Endothelial cell of umbilical vein (primary cell): ENCODE results near the gene CNMD. TPM values are rescaled to one million over a fixed set of nuclear protein-coding genes. Genes with fewer than 3 reads are reported as not detected.

Experiments
- BruUV-seq: library from RNA; stranded (reverse); fragments of 400-500 nt; replicated peaks from 2 replicates; lab custom pipeline; 2021; lab: Mats Ljungman, UMichigan
- CTCF ChIA-PET: fragments of 300-600, 350-600 bp; sonication (Branson Sonifier 250); formaldehyde crosslinking; loops from one replicate; lab custom pipeline; 2021; ENCODE audit warnings: antibody characterized with exemption, inconsistent platforms; lab: Charles Lee
- POLR2A ChIA-PET: fragments of 300-600, 350-600 bp; sonication (Branson Sonifier 250); formaldehyde crosslinking; loops from one replicate; lab custom pipeline; 2021; ENCODE audit warnings: antibody characterized with exemption, inconsistent platforms; lab: Charles Lee
- DNase-seq: peaks from one replicate; pipeline ENCODE4 v3.0.0-alpha.2; 2011; ENCODE audit warnings: low read depth, low spot score
- FAIRE-seq: peaks from 2 replicates; lab custom pipeline; 2011; peaks lifted over from hg19 to GRCh38; lab: Jason Lieb, UNC
- H2AFZ ChIP-seq: 2 replicates; pipeline ENCODE4 v1.6.0; 2012; ENCODE audit warnings: low read depth, low read length, control low read depth, inconsistent platforms
- H3K27ac ChIP-seq: 2 replicates; pipeline ENCODE4 v1.5.1; 2011; ENCODE audit warnings: low read depth, mild to moderate bottlenecking, control low read depth, low read length, moderate library complexity; ENCODE audit not compliant: insufficient read depth
- H3K27me3 ChIP-seq, 2 experiments: 2 replicates each; pipeline versions ENCODE4 v1.6.0 to v1.6.1; 2011; ENCODE audit warnings: low read length in 2 of 2, mixed read lengths in 1 of 2; ENCODE audit not compliant: control insufficient read depth in 2 of 2, insufficient read depth in 2 of 2
- H3K36me3 ChIP-seq, 2 experiments: 2 replicates in 1 of 2; 3 replicates in 1 of 2; pipeline ENCODE4 v1.5.1; 2011; ENCODE audit warnings: low read length in 2 of 2, mild to moderate bottlenecking in 1 of 2, moderate library complexity in 1 of 2; ENCODE audit not compliant: control insufficient read depth in 2 of 2, insufficient read depth in 2 of 2; ENCODE audit errors: extremely low read depth in 1 of 2
- H3K4me1 ChIP-seq: 3 replicates; pipeline ENCODE4 v1.5.1; 2011; ENCODE audit warnings: mild to moderate bottlenecking, low read length; ENCODE audit not compliant: control insufficient read depth, insufficient read depth; ENCODE audit errors: extremely low read depth
- H3K4me2 ChIP-seq: 2 replicates; pipeline ENCODE4 v1.6.1; 2011; ENCODE audit warnings: low read length, control low read depth, mixed read lengths; ENCODE audit not compliant: insufficient read depth
- H3K4me3 ChIP-seq, 3 experiments: fragments of 200-600 bp in 1 of 3; sonication (generic), shearing (Covaris generic) in 1 of 3; replicated peaks in 1 of 3; 2 replicates each; pipeline ENCODE4 v1.5.1; 2011 to 2016; ENCODE audit warnings: control low read depth in 3 of 3, low read length in 3 of 3, mild to moderate bottlenecking in 2 of 3, inconsistent platforms in 1 of 3, low read depth in 1 of 3, moderate library complexity in 1 of 3; ENCODE audit not compliant: insufficient read depth in 1 of 3
- H3K79me2 ChIP-seq: 2 replicates; pipeline ENCODE4 v1.6.0; 2012; ENCODE audit warnings: low read length, inconsistent platforms; ENCODE audit not compliant: control insufficient read depth, insufficient read depth
- H3K9ac ChIP-seq: replicated peaks from 2 replicates; pipeline ENCODE3; 2011; ENCODE audit warnings: low read length, control low read depth; ENCODE audit not compliant: insufficient read depth; ENCODE audit errors: extremely low read depth
- H3K9me1 ChIP-seq: replicated peaks from 3 replicates; pipeline ENCODE4 v1.6.0; 2011; ENCODE audit warnings: mild to moderate bottlenecking, low read length; ENCODE audit not compliant: control insufficient read depth, insufficient read depth; ENCODE audit errors: extremely low read depth
- H3K9me3 ChIP-seq: replicated peaks from 2 replicates; pipeline ENCODE4 v1.5.1; 2012; ENCODE audit warnings: low read length, inconsistent platforms; ENCODE audit not compliant: control insufficient read depth, insufficient read depth
- H4K20me1 ChIP-seq: replicated peaks from 2 replicates; pipeline ENCODE3; 2011; ENCODE audit warnings: mild to moderate bottlenecking, low read length; ENCODE audit not compliant: control insufficient read depth, insufficient read depth; ENCODE audit errors: extremely low read depth
- JUN ChIP-seq: IDR thresholded peaks from 2 replicates; pipeline ENCODE4 v1.6.1; 2011; ENCODE audit warnings: borderline replicate concordance, low read depth; ENCODE audit not compliant: insufficient read length, insufficient read depth
- MYC ChIP-seq: IDR thresholded peaks from one replicate; pipeline ENCODE4 v1.6.1; 2011; ENCODE audit warnings: mild to moderate bottlenecking, low read depth, low read length
- POLR2AphosphoS5 ChIP-seq: IDR thresholded peaks from 2 replicates; pipeline ENCODE4 v1.6.1; 2012; ENCODE audit warnings: low read depth, mild to moderate bottlenecking, control low read depth, low read length, moderate library complexity; ENCODE audit not compliant: insufficient read depth
- dilution Hi-C: fragments of 300-500 bp; cut with MboI; formaldehyde crosslinking; loops from one replicate; pipeline ENCODE4 v1.15.0; 2019; ENCODE audit warnings: low sequenced_read_pairs; ENCODE audit not compliant: extremely low pct_ligation_motif_present
- intact Hi-C: fragments of 100-400 bp; cut with micrococcal nuclease; formaldehyde crosslinking; loops from one replicate; pipeline ENCODE4 v1.10.0; 2022
- polyA plus RNA-seq, 4 experiments: library from polyadenylated mRNA; depleted of rRNA in 3 of 4; stranded (reverse) in 3 of 4; unstranded in 1 of 4; fragments of >200 nt; gene quantifications; 2 replicates each; pipeline versions ENCODE4 v1.2.1 to v1.2.3, GENCODE V29; 2011 to 2012; ENCODE audit warnings: missing spikeins in 1 of 4
- total RNA-seq: library from RNA; stranded (reverse); gene quantifications from 2 replicates; pipeline ENCODE4 v1.2.3, GENCODE V29; 2021

CNMD gene
- total and polyA plus RNA-seq, 2 donors (not counting 3 experiments of a cell fraction or from before 2014, with no cell fraction given), result not detected

GRCh38 chr13:52765611-52766390 is 26.2 kb upstream of the CNMD start:
- no peak for TF ChIP-seq POLR2AphosphoS5
- no peak for TF ChIP-seq MYC
- dilution Hi-C loops, result no loop called here
- Histone ChIP-seq H3K9me1 (no peaks in the 10 kb centered on the region), H3K27me3 (no peaks in the 10 kb centered on the region), H3K4me1 (no peaks in the 10 kb centered on the region), H2AFZ (no peak overlapping the region), H4K20me1 (no peaks in the 10 kb centered on the region), H3K9me3 (no peaks in the 10 kb centered on the region), H3K36me3 (no peaks in the 10 kb centered on the region), H3K9ac (no peak overlapping the region), H3K27ac (no peak overlapping the region), H3K4me3 (no peak overlapping the region), H3K79me2 (no peaks in the 10 kb centered on the region), H3K4me2 (no peak overlapping the region)
- BruUV-seq, result no TSS peak
- DNase-seq (no peak), FAIRE-seq (no peak)
- CTCF ChIA-PET, result no interaction called here
- intact Hi-C loops, result no loop called here
- POLR2A ChIA-PET, result no interaction called here

DNA sequence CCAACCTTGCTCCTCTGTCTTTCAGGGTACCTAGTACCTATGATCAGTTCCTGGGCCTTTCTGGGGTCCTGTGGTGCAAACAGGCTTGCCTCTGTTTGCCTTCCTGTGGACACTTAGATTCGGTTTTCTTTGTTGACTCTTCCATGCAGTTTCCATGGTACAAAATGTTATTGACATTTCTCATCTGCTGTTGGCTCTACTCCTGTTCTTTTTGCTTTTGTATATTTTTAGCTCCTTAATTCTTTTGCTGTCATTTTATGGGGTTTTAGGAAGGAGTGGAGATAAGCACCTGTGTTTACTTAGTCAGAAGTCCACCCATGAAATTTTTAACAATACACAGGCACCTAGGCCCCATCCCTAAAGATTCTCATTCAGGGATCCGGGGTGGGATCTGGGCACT is 20.5 kb upstream of the CNMD start:
- no peak for TF ChIP-seq JUN
- Histone ChIP-seq H3K79me2 (no peaks in the 10 kb centered on the region), H3K4me1 (no peaks in the 10 kb centered on the region), H3K27ac (no peak overlapping the region), H3K4me3 (no peak overlapping the region), H3K4me2 (no peak overlapping the region), H3K36me3 (no peaks in the 10 kb centered on the region), H3K9me1 (no peaks in the 10 kb centered on the region), H3K9me3 (no peaks in the 10 kb centered on the region), H3K9ac (no peak overlapping the region), H4K20me1 (no peaks in the 10 kb centered on the region), H3K27me3 (peaks cover 0 to 2% of the 10 kb centered on the region in 2 experiments), H2AFZ (no peak overlapping the region)
- no peak for DNase-seq
- no peak for FAIRE-seq
- dilution Hi-C loops (no loop called here), intact Hi-C loops (no loop called here)
- ChIA-PET CTCF (no interaction called here), POLR2A (no interaction called here)
- no TSS peak for BruUV-seq
